Hematopoietic multipotent progenitor cell treated with erythropoietin and hydrocortisone succinate and interleukin-3 and kit ligand, for 8 days (in vitro differentiated cells): ENCODE results near the gene TLN1.

ENCODE experiments used
- DNase-seq: peaks from one replicate; pipeline ENCODE4 v3.0.0-alpha.2; 2015

Gene TLN1

DNA sequence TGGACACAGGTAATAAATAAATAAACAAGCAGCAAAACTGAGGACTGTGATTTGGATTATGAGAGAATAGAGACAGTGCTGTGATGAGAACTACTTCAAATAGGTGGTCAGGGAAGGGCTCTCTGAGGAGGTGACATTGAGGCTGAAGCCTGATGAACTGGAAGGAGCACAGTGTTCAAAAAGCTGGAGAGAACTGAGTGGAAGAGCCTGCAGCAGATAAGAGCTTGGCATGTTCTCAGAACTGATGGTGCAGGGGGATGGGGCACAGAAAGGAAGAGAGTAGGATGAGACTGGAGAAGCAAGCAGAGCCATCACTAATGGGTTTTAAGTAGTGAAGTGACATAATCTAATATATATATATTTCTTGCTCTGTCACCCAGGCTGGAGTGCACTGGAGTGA lies 31.1 kb downstream of the TLN1 start:
- no peak for DNase-seq

DNA sequence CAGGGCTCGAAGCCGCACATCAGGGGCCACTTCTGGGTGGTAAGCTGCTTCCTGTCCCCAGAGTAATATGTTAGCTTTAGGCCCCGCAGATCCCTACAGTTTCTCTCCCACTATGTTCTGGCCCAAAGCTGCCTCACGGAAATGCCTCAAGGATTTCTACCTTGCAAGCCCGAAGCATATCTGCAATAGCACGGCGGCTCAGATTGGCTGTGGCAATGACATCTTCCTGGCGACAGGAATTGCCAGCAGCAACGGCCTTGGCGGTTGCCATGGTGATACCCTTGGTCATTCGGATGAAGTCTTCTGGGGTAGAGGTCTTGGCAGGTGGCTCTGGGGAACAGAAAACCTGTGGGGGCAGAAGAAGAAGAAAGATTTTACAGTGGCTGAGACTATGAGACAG lies 32.0 kb downstream of the TLN1 start:
- no peak for DNase-seq

DNA sequence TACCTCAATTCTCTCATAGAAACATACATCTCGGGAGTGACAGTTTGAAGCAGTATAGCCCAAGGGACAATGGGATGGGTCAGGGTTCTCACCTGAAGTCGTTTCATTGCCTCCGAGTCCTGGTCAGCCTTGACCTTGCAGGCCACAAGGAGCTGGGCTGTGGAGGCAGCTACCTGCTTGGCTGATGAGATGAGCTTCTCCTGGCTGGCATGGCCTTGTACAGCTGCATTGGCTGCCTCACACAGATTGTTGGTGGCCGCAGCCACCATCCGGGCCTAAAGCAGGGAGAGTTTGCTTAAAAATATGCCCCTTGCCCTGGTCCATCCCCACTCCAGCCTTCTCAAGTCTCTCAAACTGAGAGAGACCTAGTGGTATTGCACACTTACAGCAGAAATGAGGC lies 33.8 kb downstream of the TLN1 start:
- DNase-seq, result no peak

DNA sequence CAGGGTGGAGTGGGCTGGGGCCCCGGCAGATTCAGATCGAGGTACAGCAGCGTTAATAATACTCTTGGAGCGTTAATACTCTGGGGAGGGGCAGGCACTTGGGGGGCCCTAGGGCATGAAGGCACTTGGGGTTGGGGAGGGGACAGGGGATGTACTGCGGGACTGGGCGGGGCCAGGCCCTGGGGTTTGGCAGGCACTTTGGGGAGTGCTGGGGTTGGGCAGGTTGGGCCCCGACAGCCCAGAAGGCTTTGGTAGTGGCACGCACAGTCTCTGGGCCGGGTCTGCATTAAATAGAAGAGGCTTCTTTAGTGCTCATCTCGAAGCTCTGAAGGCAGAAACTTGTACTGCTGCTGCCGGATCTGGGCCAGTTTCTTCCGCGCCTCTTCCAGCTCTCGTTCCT lies 34.5 kb downstream of the TLN1 start:
- no peak for DNase-seq

DNA sequence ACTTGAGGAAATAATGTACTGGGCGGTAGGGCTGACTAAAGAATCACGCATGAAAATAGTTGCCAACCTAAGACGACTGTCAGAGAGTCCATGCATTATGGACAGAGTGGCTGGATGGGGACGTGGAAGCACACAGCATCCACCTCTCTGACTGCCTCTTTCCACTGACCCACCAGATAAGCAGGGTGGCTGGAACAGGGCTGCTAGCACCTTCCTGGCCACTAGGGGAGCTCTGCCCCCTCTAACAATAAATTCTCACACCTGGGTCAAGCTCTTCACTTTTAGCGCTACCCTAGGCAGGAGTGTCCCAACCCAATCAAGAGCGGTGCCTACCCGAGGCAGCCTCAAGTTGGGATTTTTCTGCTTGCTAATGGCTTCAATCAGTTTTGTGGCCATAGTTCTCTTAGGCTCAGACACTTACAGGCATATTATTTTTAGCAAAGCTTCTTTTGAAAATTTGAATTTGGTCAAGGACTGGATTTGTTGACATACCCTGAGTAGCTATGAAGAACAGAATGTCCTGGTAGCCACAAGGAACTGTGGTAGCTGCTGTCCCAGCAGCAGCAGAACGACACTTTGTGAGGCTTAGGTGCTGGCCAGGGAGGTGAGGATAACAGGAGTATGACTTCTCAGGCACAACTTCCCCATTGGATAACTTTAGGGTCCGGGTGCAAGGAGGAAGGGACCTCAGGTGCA lies 35.3 kb downstream of the TLN1 start:
- DNase-seq, result peak; percentile 61

DNA sequence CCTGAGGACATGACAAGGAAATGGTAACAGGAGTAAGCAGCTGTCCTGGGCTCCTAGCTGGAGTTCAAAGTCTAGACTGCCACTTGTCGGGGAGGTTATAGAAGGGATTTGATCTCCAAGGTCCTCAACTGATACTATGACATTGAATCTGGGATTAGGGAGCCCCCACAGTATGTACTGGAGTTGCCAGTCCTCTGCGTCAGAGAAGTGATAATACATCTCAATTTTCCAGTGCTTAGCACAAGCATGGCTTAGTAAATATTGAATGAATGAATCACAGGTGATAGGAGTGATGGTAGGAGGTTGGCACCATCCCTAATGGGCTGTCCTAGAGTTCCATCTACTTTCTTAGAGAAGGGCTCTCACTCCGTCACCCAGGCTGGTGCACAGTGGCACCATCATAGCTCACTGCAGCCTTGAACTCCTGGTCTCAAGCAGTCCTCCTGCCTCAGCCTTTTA lies 36.0 kb downstream of the TLN1 start:
- DNase-seq, result no peak

DNA sequence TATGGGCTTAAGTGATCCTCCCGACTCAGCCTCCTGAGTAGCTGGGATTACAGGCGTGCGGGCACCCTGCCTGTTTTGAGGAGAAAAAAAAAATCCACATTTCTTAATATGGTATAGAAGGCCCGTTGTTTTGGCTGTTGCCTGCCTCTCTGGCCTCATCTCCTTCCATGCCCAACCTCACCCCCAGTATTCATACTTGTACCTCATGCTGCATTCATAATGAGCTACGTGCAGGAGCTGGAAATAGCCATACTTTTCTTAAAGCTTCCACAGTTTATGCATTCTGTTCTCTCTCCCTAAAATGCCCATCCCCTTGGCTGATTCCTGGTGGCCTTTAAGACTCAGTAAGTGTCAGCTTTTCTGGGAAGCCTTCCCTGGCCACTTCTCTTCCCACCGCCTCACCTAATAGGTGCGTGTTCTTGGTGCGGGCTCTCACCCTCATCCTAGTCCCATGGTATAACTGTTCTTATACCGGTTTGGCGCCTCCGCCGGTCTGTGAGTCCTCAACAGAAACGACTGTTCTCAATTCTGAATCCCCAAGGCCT lies 40.2 kb downstream of the TLN1 start:
- DNase-seq, result no peak

DNA sequence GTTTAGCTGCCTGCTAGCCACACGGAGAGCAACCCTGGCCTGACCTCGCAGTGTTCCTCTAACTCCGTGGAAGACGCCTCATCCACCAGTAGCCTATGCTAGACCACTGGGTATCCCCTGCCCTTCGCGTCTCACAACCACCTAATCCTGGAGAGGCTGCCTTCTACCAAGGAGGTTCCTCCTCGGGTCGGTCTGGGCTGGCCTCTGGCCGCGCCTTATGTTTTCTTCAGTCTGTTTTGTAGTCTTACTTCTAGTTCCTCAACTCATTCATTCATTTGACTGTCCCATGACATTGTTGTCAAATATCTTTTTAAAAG lies 40.7 kb downstream of the TLN1 start:
- no peak for DNase-seq

DNA sequence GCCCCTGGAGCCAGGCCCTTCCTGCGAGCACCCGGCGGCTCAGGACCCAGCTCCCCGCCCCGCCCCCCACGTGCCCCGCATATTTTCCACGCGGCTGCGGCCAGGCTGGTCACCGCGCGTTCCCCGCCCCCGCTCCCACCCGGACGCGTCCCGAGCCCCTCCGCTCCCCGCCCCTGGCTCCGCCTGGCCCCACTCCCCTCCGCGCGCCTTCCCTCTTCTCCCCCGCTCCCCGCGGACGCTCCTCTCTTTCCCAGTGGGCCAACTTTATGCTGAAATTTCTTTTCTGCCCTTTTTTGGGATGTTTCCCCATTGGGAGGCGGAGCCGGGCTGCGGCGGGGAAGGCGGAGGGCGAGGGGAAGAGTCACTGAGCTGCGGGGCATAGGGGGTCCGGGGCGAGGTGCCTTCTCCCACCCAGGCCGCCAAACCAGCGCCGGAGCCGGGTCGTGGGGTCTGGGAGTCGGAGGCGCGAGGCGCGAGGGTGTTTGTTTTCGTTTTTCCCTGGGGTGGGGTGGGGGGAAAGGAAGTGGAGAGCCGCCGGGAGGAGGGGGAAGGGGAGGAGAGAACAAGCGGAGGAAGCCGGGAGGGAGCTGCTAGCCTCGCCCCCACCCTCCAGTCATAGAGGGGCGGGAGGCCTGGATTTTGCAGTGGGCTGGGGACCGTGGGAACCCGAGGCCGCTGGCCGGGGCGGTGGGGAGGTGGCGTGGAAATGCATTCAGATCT lies 41.2 kb downstream of the TLN1 start:
- no peak for DNase-seq

DNA sequence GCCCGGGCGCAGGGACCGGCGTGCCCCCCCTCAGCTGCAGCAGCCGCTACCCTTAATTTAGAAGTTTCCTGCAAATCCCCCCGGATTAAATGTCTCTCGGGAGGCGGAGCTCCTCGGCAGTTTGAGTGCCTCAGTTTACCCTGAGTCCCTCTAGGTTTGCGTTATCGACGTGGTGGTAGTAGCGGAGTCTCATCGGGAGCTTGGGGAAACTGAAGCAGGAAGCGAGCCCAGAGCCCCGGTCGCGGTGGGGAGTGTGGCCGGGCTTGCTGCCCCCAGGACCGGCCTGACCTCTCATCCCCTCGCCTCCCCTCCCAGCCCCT lies 41.7 kb downstream of the TLN1 start:
- DNase-seq, result no peak

DNA sequence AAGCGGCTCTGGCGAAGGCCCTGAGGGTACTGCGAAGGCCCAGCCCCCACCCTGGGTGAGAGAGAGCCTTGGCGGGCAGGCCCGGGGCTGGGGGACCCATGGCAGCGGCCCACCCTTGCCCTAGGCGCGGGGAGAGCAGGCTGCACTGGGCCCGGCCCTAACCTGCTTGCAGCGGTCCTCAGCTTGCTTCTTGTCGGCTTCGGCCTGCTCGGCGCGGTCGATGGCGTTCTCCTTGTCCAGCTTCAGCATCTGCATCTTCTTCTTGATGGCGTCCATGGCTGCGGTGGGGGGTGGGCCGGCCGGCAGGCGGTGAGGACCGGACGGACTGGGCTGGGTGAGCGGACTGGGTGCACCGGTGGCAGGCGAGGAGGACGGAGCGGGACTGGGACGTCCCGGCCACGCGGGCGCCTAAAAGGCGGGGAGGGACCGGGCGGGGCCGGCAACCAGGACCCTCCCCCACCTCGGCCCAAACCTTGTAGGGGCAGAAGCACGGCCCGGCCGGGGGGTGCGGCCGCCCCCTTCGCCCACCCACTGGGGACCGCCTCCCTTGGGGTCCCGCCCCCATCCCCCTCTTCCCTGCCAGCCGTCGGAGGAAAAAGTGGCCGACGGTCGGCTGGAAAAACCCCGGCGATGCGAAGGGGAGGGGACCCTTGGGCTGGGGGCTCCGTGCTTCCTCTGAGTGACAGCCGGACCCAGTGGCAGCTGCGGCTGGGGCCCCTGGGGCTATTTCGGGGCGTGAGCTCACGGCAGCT lies 42.3 kb downstream of the TLN1 start, which contains the start of gene TPM2:
TPM2 (minus strand) TSS at position 384 of the 752 bp plus-strand sequence; CDS start at position 276, 108 bp downstream.
- no peak for DNase-seq

DNA sequence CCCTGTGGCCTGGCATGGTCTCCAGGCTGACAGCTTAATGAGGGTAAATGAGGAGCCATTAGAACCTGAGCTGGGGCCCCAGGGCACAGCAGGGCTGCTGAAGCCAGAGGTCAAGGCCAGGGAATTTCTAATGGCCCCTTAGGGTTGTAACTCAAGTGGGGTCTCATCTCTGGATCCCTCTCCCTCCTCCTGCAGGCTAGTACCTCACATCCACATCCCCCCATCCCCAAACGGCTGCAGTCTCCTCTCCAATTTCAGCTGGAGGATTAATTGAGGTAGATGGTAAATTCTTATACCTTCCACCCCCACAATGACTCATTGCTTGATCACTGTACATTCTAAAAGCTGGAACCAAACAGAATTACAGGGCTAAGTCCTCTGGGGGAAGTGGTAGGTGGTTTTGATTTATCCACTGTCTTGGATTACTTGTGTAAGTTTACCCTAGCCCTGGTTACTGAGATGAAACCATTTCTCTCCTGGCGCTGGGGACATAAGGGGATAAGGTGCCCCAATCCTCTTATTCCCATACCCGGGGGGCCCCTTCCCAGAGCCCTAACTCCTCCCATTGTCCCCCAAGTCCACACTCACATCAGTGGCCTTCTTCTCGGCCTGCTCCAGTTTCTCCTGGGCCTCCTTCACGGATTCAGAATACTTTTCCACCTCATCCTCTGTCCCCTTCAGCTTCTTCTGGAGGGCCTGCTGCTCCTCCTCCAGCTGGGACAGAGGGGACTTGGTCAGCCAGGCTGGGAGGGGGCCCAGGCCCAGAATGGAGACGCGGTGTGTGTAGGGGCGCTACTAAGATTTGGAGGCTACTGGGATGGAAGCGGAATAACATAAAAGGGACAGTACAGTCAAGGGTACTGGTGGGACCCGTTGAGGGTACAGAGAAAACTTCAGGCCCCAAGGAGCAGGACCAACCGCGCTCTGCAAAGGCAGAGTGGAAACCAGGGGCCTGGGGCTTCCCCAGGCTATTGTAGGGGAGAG lies 43.1 kb downstream of the TLN1 start:
- DNase-seq, result no peak

DNA sequence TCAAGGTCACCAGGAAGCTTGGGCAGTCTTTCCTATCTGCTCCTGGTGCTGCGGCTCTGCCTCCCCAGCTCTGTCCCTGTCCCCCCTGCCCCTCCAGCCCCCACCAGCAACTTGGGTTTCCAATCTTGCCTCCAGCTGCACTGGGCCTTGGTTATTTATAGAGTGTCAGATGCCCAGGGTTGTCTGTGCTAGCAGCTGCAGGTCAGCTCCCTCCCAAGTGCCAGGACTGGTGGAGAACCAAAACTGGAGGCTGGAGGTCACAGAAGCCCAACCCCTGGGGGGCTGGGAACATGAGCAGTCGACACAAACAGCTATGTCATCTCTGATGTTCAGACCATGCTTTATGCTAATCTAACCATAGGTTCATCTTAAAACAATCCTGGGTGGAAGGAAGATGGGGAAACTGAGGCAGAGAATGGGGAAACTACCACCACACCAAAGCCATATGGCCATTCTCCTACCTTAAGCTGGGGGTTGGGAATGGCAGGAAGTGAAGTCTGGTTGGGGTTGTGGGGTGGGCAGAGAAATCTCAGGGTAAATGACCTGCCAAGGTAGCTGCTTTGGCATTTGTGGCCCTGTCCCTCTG lies 43.9 kb downstream of the TLN1 start:
- DNase-seq, result no peak

DNA sequence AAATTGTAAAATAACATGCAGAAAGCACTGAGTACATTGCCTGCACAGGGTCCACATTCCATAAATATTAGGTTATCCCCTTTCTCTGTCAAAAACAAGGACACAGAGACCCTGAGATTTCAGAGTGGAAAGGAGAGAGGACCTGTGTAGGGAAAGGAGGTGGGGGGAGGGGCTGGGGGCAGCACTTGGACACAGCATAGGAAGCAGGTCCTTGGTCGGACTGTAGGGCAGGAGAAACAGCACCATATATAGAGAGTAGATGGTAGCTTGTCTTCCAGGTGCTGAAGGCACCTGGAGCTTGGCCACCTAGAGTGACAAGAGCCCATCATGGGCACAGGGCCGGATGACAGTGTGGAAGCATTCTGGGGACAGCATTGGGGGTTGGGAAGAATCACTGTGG lies 44.7 kb downstream of the TLN1 start:
- DNase-seq, result no peak

DNA sequence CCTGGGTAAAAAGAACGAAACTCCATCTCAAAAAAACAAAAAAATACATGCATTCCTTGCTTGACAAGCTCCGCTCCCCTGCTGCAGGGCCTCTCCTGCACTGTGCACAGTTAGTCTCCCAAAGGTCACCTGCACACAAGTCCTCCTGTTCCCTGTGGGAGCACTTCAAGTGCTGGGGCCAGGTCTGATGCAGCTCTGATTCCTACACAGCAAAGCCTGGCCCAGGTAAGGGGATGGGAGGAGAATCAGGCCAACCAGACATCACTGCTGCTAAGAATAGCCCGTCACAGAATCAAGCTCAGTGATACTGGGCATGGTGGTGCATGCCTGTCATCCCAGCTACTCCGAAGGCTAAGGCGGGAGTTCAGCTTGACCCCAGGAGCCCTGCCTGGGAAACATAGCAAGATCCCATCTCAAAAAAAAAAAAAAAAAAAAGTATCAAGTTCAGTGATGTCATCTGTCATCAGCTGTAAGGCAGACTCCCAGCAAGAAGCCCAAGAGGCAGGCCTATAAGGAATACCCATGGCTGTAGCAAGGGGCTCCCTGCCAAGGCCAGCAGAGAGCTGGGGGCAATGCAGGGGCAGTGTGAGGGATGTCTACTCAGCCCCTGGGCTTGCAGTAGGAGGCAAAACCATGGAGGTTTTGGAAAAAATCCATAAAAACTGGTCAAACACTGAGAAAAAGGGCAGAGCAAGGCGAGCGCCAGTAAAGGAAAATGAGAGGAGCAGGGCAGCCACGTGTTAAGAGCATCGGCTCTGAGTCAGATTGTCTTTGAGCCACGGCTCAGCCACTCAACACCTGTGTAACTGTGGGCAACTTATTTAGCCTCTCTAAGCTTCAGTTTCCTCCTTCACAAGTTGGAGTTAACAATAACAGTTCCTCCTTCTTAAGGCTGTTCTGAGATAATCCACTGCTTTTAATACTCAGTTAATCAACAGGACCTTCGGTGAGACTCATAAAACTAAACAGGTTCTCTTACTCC lies 45.5 kb downstream of the TLN1 start:
- DNase-seq, result no peak

DNA sequence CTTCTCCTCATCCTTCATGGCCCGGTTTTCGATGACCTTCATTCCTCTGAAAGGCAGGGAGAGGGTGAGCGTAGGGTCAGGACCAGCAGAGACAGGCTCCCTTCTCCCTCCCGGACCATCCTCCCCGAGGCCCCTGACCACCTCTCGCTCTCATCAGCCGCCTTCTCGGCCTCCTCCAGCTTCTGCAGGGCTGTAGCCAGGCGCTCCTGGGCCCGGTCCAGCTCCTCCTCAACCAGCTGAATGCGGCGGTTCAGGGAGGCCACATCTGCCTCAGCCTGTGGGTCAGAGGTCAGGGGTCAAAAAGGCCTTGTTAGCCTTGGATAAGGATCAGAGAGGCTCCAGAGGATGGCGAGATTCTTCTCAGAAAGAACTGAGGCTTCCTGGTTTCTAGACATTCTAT lies 46.5 kb downstream of the TLN1 start:
- no peak for DNase-seq

DNA sequence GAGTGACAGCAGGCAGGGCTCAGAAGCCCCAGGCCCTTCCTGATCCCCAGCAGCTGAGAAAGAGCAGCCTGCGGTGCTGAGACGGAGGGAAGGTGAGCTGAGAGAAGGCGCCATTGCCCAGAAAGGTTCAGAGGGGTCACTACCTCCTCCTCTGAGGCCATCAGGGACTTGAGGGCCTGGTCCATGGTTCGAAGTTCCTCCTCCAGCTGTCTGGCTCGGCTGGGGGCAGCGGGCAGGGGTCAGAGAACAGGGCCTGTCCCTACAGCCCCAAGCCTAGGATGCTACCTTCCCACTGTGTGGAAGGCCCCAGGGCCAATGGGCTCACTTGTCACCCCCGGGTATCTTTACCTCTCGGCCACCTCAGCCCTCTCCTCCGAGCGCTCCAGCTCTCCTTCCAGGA lies 47.1 kb downstream of the TLN1 start:
- DNase-seq, result no peak

DNA sequence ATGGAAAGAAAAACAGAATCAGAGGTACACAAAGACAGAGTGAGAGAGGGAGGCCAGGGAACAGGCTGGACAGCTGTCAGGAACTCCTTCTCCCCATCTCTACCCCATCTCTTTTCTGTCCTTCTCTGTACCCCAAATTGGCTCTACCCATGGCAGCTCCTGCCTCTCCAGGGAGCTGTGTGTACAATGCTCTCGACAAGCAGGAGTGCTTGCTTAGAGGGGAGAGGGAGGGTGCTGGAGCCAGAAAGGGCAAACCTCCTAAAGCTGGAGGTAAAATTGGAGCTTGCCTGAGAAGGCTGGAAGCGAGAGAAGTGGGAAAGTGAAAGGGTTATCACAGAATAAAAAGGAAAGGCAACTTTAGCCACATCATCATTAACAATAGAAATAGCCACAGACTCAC lies 48.7 kb downstream of the TLN1 start:
- DNase-seq, result no peak

DNA sequence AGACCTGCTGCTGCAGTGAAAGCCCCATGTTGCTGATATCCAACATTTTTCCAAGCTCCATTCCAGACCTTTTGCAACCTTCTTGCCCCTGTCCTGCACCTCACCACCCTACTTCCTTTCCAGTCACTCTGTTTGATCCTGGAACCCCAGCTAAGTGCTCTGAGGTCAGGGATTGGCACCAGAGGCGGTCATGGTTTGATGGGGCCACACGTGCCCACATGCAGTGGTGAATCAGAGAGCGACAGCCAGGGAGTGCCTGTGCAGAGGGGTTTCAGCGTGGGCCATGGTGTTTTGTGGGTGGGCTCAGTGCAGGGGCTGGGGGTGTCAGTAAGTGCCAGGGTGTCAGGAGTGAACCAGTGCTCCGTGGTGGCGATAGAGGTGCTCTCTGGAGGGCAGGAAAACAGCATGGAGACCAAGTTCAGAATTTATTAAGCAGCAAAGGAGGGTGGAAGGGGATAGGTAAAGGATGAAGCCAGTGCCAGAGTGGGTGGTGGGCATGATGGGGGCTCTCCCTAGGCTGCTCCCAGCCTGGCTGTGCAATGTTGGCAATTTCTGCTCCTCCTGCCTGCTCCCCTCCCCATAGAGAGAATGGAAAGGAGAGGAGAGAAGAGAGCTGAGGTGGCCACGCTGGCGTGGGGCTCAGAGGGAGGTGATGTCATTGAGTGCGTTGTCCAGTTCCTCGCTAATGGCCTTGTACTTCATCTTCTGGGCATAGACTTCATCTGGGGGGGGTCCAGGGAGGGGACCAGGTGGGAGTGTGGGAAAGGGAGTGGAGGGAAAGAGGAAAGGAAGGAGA lies 49.3 kb downstream of the TLN1 start:
- no peak for DNase-seq

DNA sequence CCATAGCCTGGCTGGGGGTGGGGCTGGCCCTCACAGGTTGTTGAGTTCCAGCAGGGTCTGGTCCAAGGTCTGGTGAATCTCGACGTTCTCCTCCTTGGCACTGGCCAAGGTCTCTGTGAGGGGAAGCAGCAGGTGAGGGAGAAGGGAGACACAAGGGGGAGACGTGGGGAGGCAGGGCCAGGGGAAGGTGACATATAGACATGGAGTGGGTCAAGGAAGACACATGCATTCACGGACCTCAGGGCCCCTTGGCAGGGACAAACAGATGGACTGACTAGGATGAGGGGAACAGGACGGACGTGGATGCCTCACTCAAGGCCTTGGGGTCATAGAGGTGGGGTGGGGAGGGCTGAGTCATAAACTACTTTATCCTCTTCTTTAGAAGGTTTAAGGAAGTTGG lies 49.9 kb downstream of the TLN1 start:
- no peak for DNase-seq
